ENCODE results near the gene RPL26. TPM values are rescaled to one million over a fixed set of nuclear protein-coding genes. Genes with fewer than 3 reads are reported as not detected.

Gene RPL26
- total RNA-seq, 1 donor from 2014 or later, result 1,086 TPM

- Mint-ChIP-seq H3K4me3 (ENCODE audit: unreplicated experiment) (no peak overlapping the region), H3K27ac (ENCODE audit: unreplicated experiment) (no peak overlapping the region), H3K36me3 (ENCODE audit: low read depth) (no peaks in the 10 kb centered on the region), H3K4me1 (ENCODE audit: low read depth) (no peaks in the 10 kb centered on the region), H3K9me3 (ENCODE audit: low read depth) (no peaks in the 10 kb centered on the region), H3K27me3 (ENCODE audit: low read depth) (peaks cover 15% of the 10 kb centered on the region)
- DNase-seq (ENCODE audit: low spot score), result no peak
- TF ChIP-seq CTCF (IDR thresholded peaks at IDR 0.05), result no peak
These were observed 36.9 kb downstream of the RPL26 start for GRCh38 chr17:8345951-8346665.

DNA sequence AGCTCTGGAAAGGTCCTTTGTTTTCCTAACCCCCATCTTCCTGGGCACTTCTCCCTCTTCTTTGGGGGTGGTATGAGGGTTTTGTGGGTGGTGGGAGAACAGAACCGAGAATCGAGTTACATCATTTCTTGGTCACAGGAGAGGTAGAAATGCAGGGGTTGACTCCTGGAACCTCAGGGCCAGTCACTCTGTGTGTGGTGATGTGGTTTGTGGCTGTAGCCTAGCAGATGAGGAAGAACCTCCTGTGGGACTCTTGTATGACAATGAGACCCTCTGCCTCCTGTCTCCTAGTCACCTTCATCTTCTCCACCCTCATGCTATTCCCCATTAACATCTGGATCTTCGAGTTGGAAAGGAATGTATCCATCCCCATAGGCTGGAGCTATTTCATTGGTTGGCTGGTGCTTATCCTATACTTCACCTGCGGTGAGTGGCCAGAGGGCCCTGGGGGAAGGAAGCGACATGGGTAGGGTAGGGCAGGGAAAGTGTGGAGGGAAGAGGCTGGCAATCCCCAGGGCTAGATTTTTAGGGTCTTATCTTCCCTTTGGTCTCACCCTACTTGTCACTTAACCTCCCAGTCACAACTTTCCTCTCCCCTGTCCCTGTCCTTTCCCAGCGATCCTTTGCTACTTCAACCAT, 37.8 kb downstream of the RPL26 start:
- no peaks in the 10 kb centered on the region for H3K36me3 Mint-ChIP-seq (ENCODE audit: low read depth)
- no peak for DNase-seq (ENCODE audit: low spot score)
- no peak overlapping the region for H3K4me3 Mint-ChIP-seq (ENCODE audit: unreplicated experiment)
- TF ChIP-seq CTCF (IDR thresholded peaks at IDR 0.05), result no peak
- H3K27me3 Mint-ChIP-seq (ENCODE audit: low read depth), result peaks cover 15% of the 10 kb centered on the region
- H3K9me3 Mint-ChIP-seq (ENCODE audit: low read depth), result no peaks in the 10 kb centered on the region
- H3K4me1 Mint-ChIP-seq (ENCODE audit: low read depth), result no peaks in the 10 kb centered on the region
- no peak overlapping the region for H3K27ac Mint-ChIP-seq (ENCODE audit: unreplicated experiment)

DNA sequence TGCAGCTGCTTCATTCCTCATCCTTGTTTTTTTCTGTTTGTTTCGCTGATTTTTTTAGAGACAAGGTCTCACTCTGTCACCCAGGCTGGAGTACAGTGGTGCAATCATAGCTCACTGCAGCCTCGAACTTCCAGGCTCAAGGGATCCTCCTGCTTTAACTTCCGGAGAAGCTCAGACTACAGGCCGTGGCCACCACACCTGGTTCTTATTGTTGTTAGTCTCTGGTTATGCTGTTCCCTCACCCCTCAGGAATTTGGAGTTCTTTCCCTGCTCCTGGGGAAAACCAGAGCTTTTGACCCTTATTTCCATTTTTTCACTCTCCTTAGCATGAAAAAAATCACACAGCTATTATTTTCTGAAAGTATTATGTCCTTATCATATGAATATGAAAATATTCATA, 41.5 kb downstream of the RPL26 start:
- Mint-ChIP-seq H3K36me3 (ENCODE audit: low read depth) (no peaks in the 10 kb centered on the region), H3K9me3 (ENCODE audit: low read depth) (no peaks in the 10 kb centered on the region), H3K27me3 (ENCODE audit: low read depth) (peaks cover 12% of the 10 kb centered on the region), H3K4me3 (ENCODE audit: unreplicated experiment) (no peak overlapping the region), H3K4me1 (ENCODE audit: low read depth) (no peaks in the 10 kb centered on the region), H3K27ac (ENCODE audit: unreplicated experiment) (no peak overlapping the region)
- no peak for TF ChIP-seq CTCF (IDR thresholded peaks at IDR 0.05)
- DNase-seq (ENCODE audit: low spot score), result no peak

- Mint-ChIP-seq H3K4me1 (ENCODE audit: low read depth) (no peaks in the 10 kb centered on the region), H3K4me3 (ENCODE audit: unreplicated experiment) (no peak within 1 kb of the TSS), H3K27me3 (ENCODE audit: low read depth) (no peaks in the 10 kb centered on the region), H3K9me3 (ENCODE audit: low read depth) (no peaks in the 10 kb centered on the region), H3K36me3 (ENCODE audit: low read depth) (no peaks in the 10 kb centered on the region), H3K27ac (ENCODE audit: unreplicated experiment) (no peak within 1 kb of the TSS)
- DNase-seq (ENCODE audit: low spot score), result no peak
- no peak for TF ChIP-seq CTCF (IDR thresholded peaks at IDR 0.05)
These were observed 43.5 kb downstream of the RPL26 start, which contains the start of gene ODF4 for GRCh38 chr17:8339540-8339939. TSS of gene ODF4 (plus strand) at chr17:8339840. CDS start at chr17:8340052, 212 bp downstream.

DNA sequence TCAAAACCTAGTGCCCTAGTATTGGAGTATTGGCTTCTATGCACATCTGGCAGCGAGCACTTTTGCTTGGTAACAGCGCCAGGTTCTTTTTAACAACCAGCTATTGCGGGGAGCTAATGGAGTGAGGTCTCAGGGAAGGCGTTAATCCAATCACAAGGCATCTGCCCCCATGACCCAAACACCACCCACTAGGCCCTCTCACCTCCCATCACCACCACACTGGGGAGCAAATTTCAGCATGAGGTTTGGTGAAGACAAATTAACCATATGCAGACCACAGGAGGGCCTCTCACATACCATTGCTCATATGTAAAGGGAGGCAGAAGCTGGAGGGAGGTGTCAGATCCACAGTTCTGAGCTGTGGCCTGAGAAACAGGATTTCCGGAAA, 44.2 kb downstream of the RPL26 start:
- no peaks in the 10 kb centered on the region for H3K9me3 Mint-ChIP-seq (ENCODE audit: low read depth)
- no peaks in the 10 kb centered on the region for H3K4me1 Mint-ChIP-seq (ENCODE audit: low read depth)
- no peak overlapping the region for H3K4me3 Mint-ChIP-seq (ENCODE audit: unreplicated experiment)
- H3K36me3 Mint-ChIP-seq (ENCODE audit: low read depth), result no peaks in the 10 kb centered on the region
- DNase-seq (ENCODE audit: low spot score), result no peak
- no peak overlapping the region for H3K27ac Mint-ChIP-seq (ENCODE audit: unreplicated experiment)
- no peak for TF ChIP-seq CTCF (IDR thresholded peaks at IDR 0.05)
- H3K27me3 Mint-ChIP-seq (ENCODE audit: low read depth), result no peaks in the 10 kb centered on the region
